H1 (cell line): ENCODE data around the gene MUC13. TPM values are rescaled to one million over a fixed set of nuclear protein-coding genes. Genes with fewer than 3 reads are reported as not detected.

Source experiments
- CTCF ChIA-PET: fragments of 300-600 bp; sonication (Branson Sonifier 250); formaldehyde crosslinking; loops from one replicate; lab custom pipeline; 2021; ENCODE audit not compliant: partially characterized antibody; lab: Charles Lee
- POLR2A ChIA-PET: fragments of 300-600 bp; sonication (Branson Sonifier 250); formaldehyde crosslinking; loops from one replicate; lab custom pipeline; 2021; ENCODE audit warnings: inconsistent platforms; ENCODE audit not compliant: partially characterized antibody; lab: Charles Lee
- DNase-seq, 2 experiments: peaks; one replicate each; pipeline versions ENCODE4 v3.0.0 to v3.0.0-alpha.2; 2010 to 2022; ENCODE audit warnings: low spot score in 2 of 2, low read depth in 1 of 2, mixed read lengths in 1 of 2
- FAIRE-seq: peaks from 2 replicates; lab custom pipeline; 2011; peaks lifted over from hg19 to GRCh38; lab: Jason Lieb, UNC
- H2AFZ ChIP-seq: 2 replicates; pipeline ENCODE4 v1.8.1; 2012; ENCODE audit warnings: low read length, inconsistent platforms
- H2AK5ac ChIP-seq: 2 replicates; pipeline ENCODE4 v1.6.1; 2013; ENCODE audit warnings: low read depth, low read length
- H2BK120ac ChIP-seq: replicated peaks from 2 replicates; pipeline ENCODE3; 2013; ENCODE audit warnings: low read depth, low read length, inconsistent platforms
- H2BK12ac ChIP-seq: 2 replicates; pipeline ENCODE4 v1.6.1; 2013; ENCODE audit warnings: low read depth, low read length
- H2BK15ac ChIP-seq: 2 replicates; pipeline ENCODE4 v1.6.1; 2013; ENCODE audit warnings: low read length
- H2BK20ac ChIP-seq: 2 replicates; pipeline ENCODE4 v1.6.1; 2013; ENCODE audit warnings: low read length
- H2BK5ac ChIP-seq: 2 replicates; pipeline ENCODE4 v1.6.1; 2013; ENCODE audit warnings: low read depth, low read length
- H3K14ac ChIP-seq: 2 replicates; pipeline ENCODE4 v1.6.1; 2013; ENCODE audit warnings: inconsistent platforms; ENCODE audit not compliant: insufficient read length
- H3K18ac ChIP-seq: 2 replicates; pipeline ENCODE4 v1.6.1; 2013; ENCODE audit warnings: low read length; ENCODE audit errors: extremely low read depth
- H3K23ac ChIP-seq: 2 replicates; pipeline ENCODE4 v1.6.1; 2013; ENCODE audit warnings: inconsistent platforms; ENCODE audit not compliant: insufficient read length
- H3K23me2 ChIP-seq: 2 replicates; pipeline ENCODE4 v1.6.1; 2013; ENCODE audit warnings: low read depth, low read length
- H3K27ac ChIP-seq: 2 replicates; pipeline ENCODE4 v1.6.1; 2011; ENCODE audit warnings: low read depth, low read length, inconsistent platforms
- H3K27me3 ChIP-seq, 4 experiments: replicated peaks in 1 of 4; 1 replicate in 1 of 4; 2 replicates in 3 of 4; pipeline versions ENCODE4 v1.6.1 to v1.8.1; 2011 to 2013; ENCODE audit warnings: low read length in 3 of 4, mild to moderate bottlenecking in 3 of 4, inconsistent platforms in 2 of 4, mixed read lengths in 2 of 4, moderate library complexity in 1 of 4; ENCODE audit not compliant: control insufficient read depth in 3 of 4, insufficient read depth in 3 of 4; ENCODE audit errors: extremely low read depth in 1 of 4
- H3K36me3 ChIP-seq, 4 experiments: 2 replicates each; pipeline versions ENCODE4 v1.6.1 to v1.8.1; 2011 to 2013; ENCODE audit warnings: mild to moderate bottlenecking in 4 of 4, low read length in 3 of 4, moderate library complexity in 2 of 4, control low read depth in 1 of 4, inconsistent platforms in 1 of 4; ENCODE audit not compliant: insufficient read depth in 4 of 4, control insufficient read depth in 2 of 4
- H3K4ac ChIP-seq: replicated peaks from 2 replicates; pipeline ENCODE3; 2013; ENCODE audit warnings: low read length, low read depth, mixed read lengths, inconsistent platforms; ENCODE audit not compliant: insufficient read length
- H3K4me1 ChIP-seq, 4 experiments: replicated peaks in 1 of 4; 1 replicate in 1 of 4; 2 replicates in 3 of 4; pipeline versions ENCODE4 v1.6.1 to v1.8.1; 2011 to 2013; ENCODE audit warnings: low read length in 3 of 4, inconsistent platforms in 2 of 4, mixed read lengths in 1 of 4; ENCODE audit not compliant: insufficient read depth in 4 of 4, control insufficient read depth in 3 of 4
- H3K4me2 ChIP-seq, 2 experiments: 2 replicates each; pipeline versions ENCODE4 v1.6.1 to v1.8.1; 2011 to 2013; ENCODE audit warnings: low read depth in 2 of 2, low read length in 2 of 2, control low read depth in 1 of 2, inconsistent platforms in 1 of 2, mild to moderate bottlenecking in 1 of 2; ENCODE audit not compliant: insufficient read depth in 1 of 2
- H3K4me3 ChIP-seq, 4 experiments: fragments of 200-600, 300-600 bp in 1 of 4; sonication (generic), shearing (Covaris generic), sonication (Bioruptor Twin) in 1 of 4; 2 replicates each; pipeline versions ENCODE4 v1.5.1 to v1.8.1; 2011 to 2016; ENCODE audit warnings: low read length in 4 of 4, low read depth in 3 of 4, control low read depth in 2 of 4, inconsistent platforms in 2 of 4, mild to moderate bottlenecking in 2 of 4, mixed read lengths in 1 of 4, moderate library complexity in 1 of 4; ENCODE audit not compliant: insufficient read depth in 2 of 4; ENCODE audit errors: extremely low read depth in 1 of 4
- H3K56ac ChIP-seq: replicated peaks from 2 replicates; pipeline ENCODE3; 2013; ENCODE audit warnings: low read depth, mild to moderate bottlenecking, mixed read lengths, low read length, inconsistent platforms; ENCODE audit not compliant: insufficient read length
- H3K79me1 ChIP-seq: 2 replicates; pipeline ENCODE4 v1.6.1; 2013; ENCODE audit warnings: low read depth, low read length, control low read depth
- H3K79me2 ChIP-seq, 2 experiments: 2 replicates each; pipeline versions ENCODE4 v1.6.1 to v1.8.1; 2012 to 2013; ENCODE audit warnings: low read length in 2 of 2, mild to moderate bottlenecking in 2 of 2, inconsistent platforms in 1 of 2; ENCODE audit not compliant: insufficient read depth in 2 of 2, control insufficient read depth in 1 of 2
- H3K9ac ChIP-seq, 4 experiments: replicated peaks in 1 of 4; 1 replicate in 1 of 4; 2 replicates in 3 of 4; pipeline versions ENCODE4 v1.6.1 to v1.8.1; 2011 to 2013; ENCODE audit warnings: low read depth in 3 of 4, low read length in 3 of 4, control low read depth in 2 of 4, mild to moderate bottlenecking in 2 of 4, moderate library complexity in 2 of 4, inconsistent platforms in 1 of 4; ENCODE audit errors: extremely low read depth in 1 of 4
- H3K9me3 ChIP-seq, 2 experiments: 2 replicates each; pipeline versions ENCODE4 v1.6.1 to v1.8.1; 2012 to 2013; ENCODE audit warnings: mild to moderate bottlenecking in 2 of 2, moderate library complexity in 2 of 2, control low read depth in 1 of 2, inconsistent platforms in 1 of 2, low read depth in 1 of 2, low read length in 1 of 2, mixed read lengths in 1 of 2; ENCODE audit not compliant: insufficient read depth in 2 of 2
- H4K20me1 ChIP-seq, 2 experiments: replicated peaks in 1 of 2; 2 replicates each; pipeline versions ENCODE3 to v1.8.1; 2011 to 2013; ENCODE audit warnings: inconsistent platforms in 2 of 2, low read length in 2 of 2, mild to moderate bottlenecking in 1 of 2; ENCODE audit not compliant: insufficient read depth in 2 of 2, control insufficient read depth in 1 of 2
- H4K5ac ChIP-seq: 2 replicates; pipeline ENCODE4 v1.6.1; 2013; ENCODE audit warnings: low read length, low read depth, mixed read lengths, inconsistent platforms; ENCODE audit not compliant: insufficient read length
- H4K8ac ChIP-seq: 2 replicates; pipeline ENCODE4 v1.8.0; 2013; ENCODE audit warnings: mild to moderate bottlenecking, moderate library complexity, low read length, inconsistent platforms; ENCODE audit not compliant: insufficient read depth; ENCODE audit errors: extremely low read depth
- H4K91ac ChIP-seq: replicated peaks from 2 replicates; pipeline ENCODE3; 2013; ENCODE audit warnings: low read length, mixed read lengths, inconsistent platforms; ENCODE audit not compliant: insufficient read length
- ASH2L ChIP-seq: fragments of 200-600, 300-600 bp; sonication (generic); IDR thresholded peaks from one replicate; pipeline ENCODE4 v1.7.1; 2017; ENCODE audit warnings: low read length
- BACH1 ChIP-seq: IDR thresholded peaks from 2 replicates; pipeline ENCODE4 v1.6.1; 2012; ENCODE audit warnings: low read length, improper control_type of control experiment
- BCL11A ChIP-seq, 2 experiments: IDR thresholded peaks; one replicate each; pipeline ENCODE4 v1.6.1; 2011; ENCODE audit warnings: low read depth in 2 of 2, low read length in 2 of 2, mild to moderate bottlenecking in 2 of 2
- GTF2F1 ChIP-seq: IDR thresholded peaks from 2 replicates; pipeline ENCODE4 v1.6.1; 2012; ENCODE audit warnings: low read depth, low read length, improper control_type of control experiment, borderline replicate concordance
- JUND ChIP-seq: IDR thresholded peaks from 2 replicates; pipeline ENCODE4 v1.6.1; 2011; ENCODE audit warnings: mild to moderate bottlenecking, improper control_type of control experiment, low read length
- NANOG ChIP-seq: IDR thresholded peaks from 2 replicates; pipeline ENCODE4 v1.6.1; 2011; ENCODE audit warnings: low read length, low read depth, mild to moderate bottlenecking, inconsistent platforms; ENCODE audit not compliant: insufficient read depth, poor library complexity, severe bottlenecking
- SIN3A ChIP-seq, 2 experiments: IDR thresholded peaks in 1 of 2; conservative IDR thresholded peaks in 1 of 2; 2 replicates each; pipeline ENCODE4 v1.6.1; 2011 to 2012; ENCODE audit warnings: low read length in 2 of 2, improper control_type of control experiment in 1 of 2, low read depth in 1 of 2, mild to moderate bottlenecking in 1 of 2
- SRF ChIP-seq: IDR thresholded peaks from 2 replicates; pipeline ENCODE4 v1.6.1; 2011; ENCODE audit warnings: mild to moderate bottlenecking, low read depth, low read length, moderate library complexity
- TAF7 ChIP-seq: optimal IDR thresholded peaks from 2 replicates; pipeline ENCODE3; 2011; ENCODE audit warnings: low read depth, mild to moderate bottlenecking, inconsistent platforms, low read length, moderate library complexity, borderline replicate concordance
- TCF12 ChIP-seq: IDR thresholded peaks from 2 replicates; pipeline ENCODE4 v1.6.1; 2011; ENCODE audit warnings: low read depth, mild to moderate bottlenecking, low read length
- YY1 ChIP-seq: IDR thresholded peaks from 2 replicates; pipeline ENCODE4 v1.6.1; 2011; ENCODE audit warnings: low read depth, mild to moderate bottlenecking, low read length
- polyA plus RNA-seq, 7 experiments: library from polyadenylated mRNA; depleted of rRNA in 3 of 7; stranded (reverse) in 5 of 7; unstranded in 2 of 7; fragments of >200 nt in 5 of 7; fragments of 200-250 nt in 2 of 7; gene quantifications; 1 replicate in 5 of 7; 2 replicates in 1 of 7; 4 replicates in 1 of 7; pipeline versions ENCODE4 v1.2.1 to v1.2.3, GENCODE V29; 2011 to 2013; ENCODE audit warnings: missing spikeins in 2 of 7, mixed read lengths in 2 of 7
- total RNA-seq: library from RNA; stranded (reverse); fragmentation: NEBNext Ultra II Directional; extraction: Animal tissue kit (Norgen Biotek cat#: 25700); gene quantifications from 2 replicates; pipeline ENCODE4 v1.2.1, GENCODE V29; 2021

Gene MUC13
- total and polyA plus RNA-seq, 2 of the 8 experiments (the other 6 are each of a cell fraction or from before 2014, with no cell fraction given): not detected

GRCh38 chr3:124973290-124973689, 38.7 kb upstream of the MUC13 start:
- Histone ChIP-seq H4K8ac (no peak overlapping the region), H3K18ac (no peak overlapping the region), H3K23ac (no peak overlapping the region), H2BK12ac (no peak overlapping the region), H2BK120ac (no peak overlapping the region), H3K14ac (no peak overlapping the region), H3K79me1 (no peaks in the 10 kb centered on the region), H2AFZ (no peak overlapping the region), H3K27me3 (no peaks in the 10 kb centered on the region), H2AK5ac (no peak overlapping the region), H3K79me2 (no peaks in the 10 kb centered on the region), H3K36me3 (peaks cover 0 to 4% (median 2%) of the 10 kb centered on the region in 4 experiments; a peak in 4 of 8 replicates), H3K4me2 (no peak overlapping the region), H2BK20ac (no peak overlapping the region), H2BK5ac (no peak overlapping the region), H3K4me1 (no peaks in the 10 kb centered on the region), H4K20me1 (no peaks in the 10 kb centered on the region), H3K4ac (no peak overlapping the region), H3K4me3 (no peak overlapping the region), H2BK15ac (no peak overlapping the region), H3K27ac (no peak overlapping the region), H3K23me2 (no peaks in the 10 kb centered on the region), H3K9me3 (no peaks in the 10 kb centered on the region), H4K5ac (no peak overlapping the region), H3K9ac (no peak overlapping the region), H3K56ac (no peak overlapping the region), H4K91ac (no peak overlapping the region)
- TF ChIP-seq JUND (no peak), NANOG (no peak), GTF2F1 (no peak), TAF7 (no peak), BACH1 (no peak), YY1 (no peak), SRF (no peak), TCF12 (no peak), ASH2L (no peak), BCL11A (IDR thresholded peaks at IDR 0.05; ENCODE audit: low read depth in 2 of 2, low read length in 2 of 2) (no peak), SIN3A (conservative IDR thresholded peaks at IDR 0.05 in 1 of 2, IDR thresholded peaks at IDR 0.05 in 1 of 2; ENCODE audit: low read depth in 1 of 2, low read length in 2 of 2) (no peak)
- CTCF ChIA-PET: interaction anchor here (0.8 to 1.0 kb wide), 2 partner anchors 8 to 11 kb away, joined by 3 read pairs; no protein-coding TSS in a partner anchor
- POLR2A ChIA-PET: no interaction called here
- DNase-seq (no peak), FAIRE-seq (no peak)
